ENCODE results near the gene HOXA13.

- TF ChIP-seq CTCF (IDR thresholded peaks at IDR 0.05): no peak
- TF ChIP-seq EZH2 (IDR thresholded peaks at IDR 0.05; ENCODE audit: borderline replicate concordance, insufficient read depth, low read depth, low read length, poor library complexity, severe bottlenecking): no peak
These were observed 2.9 kb upstream of the HOXA13 start for GRCh38 chr7:27202862-27203134.
